GM19099 (cell line): ENCODE results near the gene ALG13.

Experiments used
- POLR2A ChIP-seq: IDR thresholded peaks from 3 replicates; pipeline ENCODE4 v1.6.1; 2011; ENCODE audit warnings: low read depth; ENCODE audit not compliant: insufficient read length; ENCODE audit errors: extremely low read depth

Gene ALG13

GRCh38 chrX:111680988-111681779 lies at the start of gene ALG13:
Gene ALG13, plus strand, starts transcription at chrX:111681170. Its CDS starts 49 bp downstream, at chrX:111681219.
- peak; percentile 89 for TF ChIP-seq POLR2A

- no peak for TF ChIP-seq POLR2A
Measured at GRCh38 chrX:111634823-111635729, 45.9 kb upstream of the ALG13 start.

DNA sequence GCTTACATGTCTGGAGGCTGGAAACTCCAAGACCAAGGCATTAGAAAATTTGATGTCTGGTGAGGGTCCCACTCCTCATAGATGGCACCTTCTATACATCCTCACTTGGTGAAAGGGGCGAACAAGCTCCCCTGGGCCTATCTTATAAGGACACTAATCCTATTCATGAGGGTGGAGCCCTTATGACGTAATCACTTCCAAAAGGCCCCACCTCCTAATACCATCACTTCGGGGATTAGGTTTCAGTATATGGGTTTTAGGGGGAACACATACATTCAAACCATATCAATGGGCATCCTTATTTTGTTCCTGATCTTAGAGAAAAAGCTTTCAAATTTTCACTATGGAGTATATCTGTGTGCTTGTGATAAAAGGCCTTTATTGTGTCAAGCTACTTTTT lies 39.0 kb upstream of the ALG13 start:
- no peak for TF ChIP-seq POLR2A

GRCh38 chrX:111645607-111646006 lies 35.4 kb upstream of the ALG13 start:
- TF ChIP-seq POLR2A, result no peak

DNA sequence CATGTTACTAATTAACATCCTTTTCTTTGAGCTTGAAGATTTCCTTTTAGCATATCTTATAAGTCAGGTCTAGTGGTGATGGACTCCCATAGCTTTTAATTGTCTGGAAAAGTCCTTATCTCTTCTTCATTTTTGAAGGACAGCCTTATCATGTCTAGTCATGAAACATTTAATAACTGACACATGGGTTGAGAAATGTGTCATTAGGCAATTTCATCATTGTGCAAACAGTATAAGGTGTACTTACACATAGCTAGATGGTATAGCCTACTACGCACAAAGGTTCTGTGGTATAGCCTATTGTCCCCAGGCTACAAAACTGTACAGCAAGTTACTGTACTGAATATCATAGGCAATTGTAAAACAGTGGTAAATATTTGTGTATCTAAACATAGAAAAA lies 34.5 kb upstream of the ALG13 start:
- TF ChIP-seq POLR2A, result no peak

- no peak for TF ChIP-seq POLR2A
Measured at GRCh38 chrX:111648802-111649201, 32.2 kb upstream of the ALG13 start.

- TF ChIP-seq POLR2A, result no peak
Measured at GRCh38 chrX:111649638-111650037, 31.3 kb upstream of the ALG13 start.

DNA sequence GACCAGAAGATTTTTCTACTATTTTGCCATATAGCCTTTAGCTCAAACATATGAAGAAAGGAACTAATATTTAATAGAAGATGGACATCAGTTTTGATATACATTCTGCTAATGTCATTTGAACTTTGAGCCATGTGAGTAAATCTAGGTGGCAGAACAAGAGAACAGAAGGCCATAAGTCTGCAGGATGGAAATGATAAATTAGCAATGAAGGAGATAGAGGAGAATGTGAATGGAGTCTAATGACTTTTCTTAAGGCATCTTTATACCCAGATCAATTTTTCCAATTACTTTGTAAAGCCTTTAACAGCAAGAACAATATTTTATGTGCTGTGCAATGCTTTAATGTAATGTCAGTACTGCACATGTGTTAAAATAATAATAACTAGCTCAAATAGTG lies 30.1 kb upstream of the ALG13 start:
- TF ChIP-seq POLR2A, result no peak

- no peak for TF ChIP-seq POLR2A
Measured at GRCh38 chrX:111652719-111653118, 28.3 kb upstream of the ALG13 start.

GRCh38 chrX:111661241-111661640 lies 19.7 kb upstream of the ALG13 start:
- TF ChIP-seq POLR2A, result no peak

GRCh38 chrX:111662292-111662691 lies 18.7 kb upstream of the ALG13 start:
- no peak for TF ChIP-seq POLR2A

GRCh38 chrX:111671668-111672067 lies 9.3 kb upstream of the ALG13 start:
- TF ChIP-seq POLR2A, result no peak

- TF ChIP-seq POLR2A, result no peak
Measured at GRCh38 chrX:111687305-111687704, 6.3 kb downstream of the ALG13 start.

GRCh38 chrX:111695297-111695880 lies 14.4 kb downstream of the ALG13 start:
- no peak for TF ChIP-seq POLR2A

DNA sequence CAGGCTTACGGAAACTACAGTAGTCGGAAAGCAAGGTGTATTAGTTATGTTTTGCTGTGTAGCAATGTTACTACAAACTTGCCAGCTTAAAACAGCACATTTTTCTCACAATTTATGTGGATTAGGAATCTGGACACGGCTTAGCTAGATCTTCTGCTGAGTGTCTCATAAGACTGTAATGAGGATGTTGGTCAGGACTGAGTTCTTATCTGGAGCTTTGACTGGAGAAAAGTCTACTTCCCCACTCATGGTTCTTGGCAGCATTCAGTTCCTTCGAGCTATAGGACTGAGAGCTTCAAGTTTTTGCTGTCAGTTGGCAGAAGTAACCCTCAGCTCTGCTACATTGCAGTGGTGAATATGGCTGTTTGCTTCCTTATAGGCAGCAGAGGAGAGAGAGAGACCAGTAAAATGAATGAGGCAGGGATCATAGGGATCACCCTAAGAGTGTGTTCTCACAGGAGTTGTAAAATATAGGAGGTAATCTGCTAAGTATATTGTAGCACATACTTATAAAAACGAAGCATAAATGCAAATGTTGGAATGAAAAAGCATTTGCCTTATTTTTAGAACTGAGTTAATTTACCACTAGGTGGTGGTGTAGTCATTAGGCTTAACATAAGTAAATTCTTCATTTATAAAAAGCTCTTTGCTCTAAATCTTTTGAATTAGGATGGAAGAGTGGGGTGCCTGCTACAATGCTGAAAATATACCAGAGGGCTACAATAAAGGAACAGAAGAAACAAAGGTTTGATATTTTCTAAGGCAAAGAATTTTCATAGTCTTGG lies 38.6 kb downstream of the ALG13 start:
- TF ChIP-seq POLR2A, result no peak
